Smooth muscle cell (in vitro differentiated cells): ENCODE results near the gene CFAP97. TPM values are rescaled to one million over a fixed set of nuclear protein-coding genes. Genes with fewer than 3 reads are reported as not detected.
A peak's percentile ranks its signal among the peaks of the same experiment; 100 is the strongest.

Source experiments
- DNase-seq: peaks from one replicate; lab custom pipeline; 2025; ENCODE audit not compliant: unreplicated experiment; lab: John Stamatoyannopoulos, UW
- H2AFZ ChIP-seq: fragments of 200-600 bp; sonication (generic); 2 replicates; pipeline ENCODE4 v1.6.0; 2016; ENCODE audit warnings: antibody characterized with exemption, low read depth, mild to moderate bottlenecking
- H3F3A ChIP-seq: fragments of 200-600 bp; sonication (generic); 2 replicates; pipeline ENCODE4 v1.6.0; 2017; ENCODE audit warnings: antibody characterized with exemption, low read depth
- H3K27ac ChIP-seq: fragments of 200-600 bp; sonication (generic); 2 replicates; pipeline ENCODE4 v1.5.1; 2016; ENCODE audit warnings: low read depth, mild to moderate bottlenecking
- H3K27me3 ChIP-seq: fragments of 200-600 bp; sonication (generic); 2 replicates; pipeline ENCODE4 v1.6.1; 2016; ENCODE audit warnings: low read depth, mild to moderate bottlenecking
- H3K36me3 ChIP-seq: fragments of 200-600 bp; sonication (generic); 2 replicates; pipeline ENCODE4 v1.5.1; 2016; ENCODE audit warnings: low read depth
- H3K4me1 ChIP-seq: fragments of 200-600 bp; sonication (generic); 2 replicates; pipeline ENCODE4 v1.5.1; 2016; ENCODE audit warnings: low read depth
- H3K4me2 ChIP-seq: fragments of 200-600 bp; sonication (generic); 2 replicates; pipeline ENCODE4 v1.6.0; 2016; ENCODE audit warnings: mild to moderate bottlenecking
- H3K4me3 ChIP-seq: fragments of 200-600 bp; sonication (generic); 2 replicates; pipeline ENCODE4 v1.5.1; 2016; ENCODE audit warnings: mild to moderate bottlenecking
- H3K79me2 ChIP-seq: fragments of 200-600 bp; sonication (generic); 2 replicates; pipeline ENCODE4 v1.6.0; 2016; ENCODE audit warnings: low read depth, mild to moderate bottlenecking
- H3K9ac ChIP-seq: fragments of 200-600 bp; sonication (generic); 2 replicates; pipeline ENCODE4 v1.6.0; 2016; ENCODE audit warnings: low read depth
- H3K9me3 ChIP-seq: fragments of 200-600 bp; sonication (generic); replicated peaks from 2 replicates; pipeline ENCODE4 v1.5.1; 2016; ENCODE audit warnings: low read depth
- H4K20me1 ChIP-seq: fragments of 200-600 bp; sonication (generic); 2 replicates; pipeline ENCODE4 v1.6.0; 2016; ENCODE audit warnings: low read depth
- CTCF ChIP-seq: fragments of 200-600 bp; sonication (generic); IDR thresholded peaks from 2 replicates; pipeline ENCODE4 v1.5.1; 2017; ENCODE audit warnings: borderline replicate concordance, mild to moderate bottlenecking, antibody characterized with exemption; ENCODE audit not compliant: insufficient read depth, poor library complexity, severe bottlenecking
- WGBS: methylation state at CpG from one replicate; pipeline ENCODE4 v1.1.7; 2016; ENCODE audit warnings: low lambda C conversion rate; 5-methylcytosine and 5-hydroxymethylcytosine counted together
- polyA plus RNA-seq: library from polyadenylated mRNA; unstranded; fragments of >200 nt; fragmentation: Nextera tagmentation; extraction: Ambion mirVana; gene quantifications from 2 replicates; pipeline ENCODE4 v1.2.1, GENCODE V29; 2016
- total RNA-seq: library from RNA; depleted of rRNA; stranded (reverse); fragments of >200 nt; gene quantifications from 2 replicates; pipeline ENCODE4 v1.2.3, GENCODE V29; 2014

Gene CFAP97
- total and polyA plus RNA-seq, 2 experiments from 2014 or later = 11.4 to 19.0 TPM

- Histone ChIP-seq H3K4me2 (peak overlapping the region; percentile 12), H3K79me2 (peaks cover 45% of the 10 kb centered on the region), H4K20me1 (peaks cover 3% of the 10 kb centered on the region), H2AFZ (no peak overlapping the region), H3K27ac (peak overlapping the region; percentile 29), H3K4me1 (no peaks in the 10 kb centered on the region), H3K9ac (no peak overlapping the region), H3K36me3 (no peaks in the 10 kb centered on the region), H3K4me3 (no peak overlapping the region), H3F3A (no peaks in the 10 kb centered on the region), H3K27me3 (no peaks in the 10 kb centered on the region), H3K9me3 (no peaks in the 10 kb centered on the region)
- no peak for TF ChIP-seq CTCF
- 75% methylated on average over 1 of the region's 1 CpG for WGBS
- no peak for DNase-seq
Observed at GRCh38 chr4:185247151-185247550, 43.4 kb upstream of the CFAP97 start.

- DNase-seq = no peak
- Histone ChIP-seq H3K79me2 (peaks cover 47% of the 10 kb centered on the region), H3K27me3 (no peaks in the 10 kb centered on the region), H3K9ac (no peak overlapping the region), H2AFZ (no peak overlapping the region), H4K20me1 (peaks cover 3% of the 10 kb centered on the region), H3F3A (no peaks in the 10 kb centered on the region), H3K4me3 (no peak overlapping the region), H3K27ac (peak overlapping the region; percentile 29), H3K4me2 (peak overlapping the region; percentile 12), H3K36me3 (no peaks in the 10 kb centered on the region), H3K9me3 (no peaks in the 10 kb centered on the region), H3K4me1 (no peaks in the 10 kb centered on the region)
- no peak for TF ChIP-seq CTCF
- WGBS = 97% methylated on average over 1 of the region's 1 CpG
Observed at GRCh38 chr4:185246453-185246852, 42.7 kb upstream of the CFAP97 start.

- Histone ChIP-seq H3K36me3 (no peaks in the 10 kb centered on the region), H3K27me3 (no peaks in the 10 kb centered on the region), H3K4me2 (no peak overlapping the region), H3K27ac (no peak overlapping the region), H3K4me1 (no peaks in the 10 kb centered on the region), H3K9ac (no peak overlapping the region), H3K9me3 (no peaks in the 10 kb centered on the region), H3F3A (no peaks in the 10 kb centered on the region), H4K20me1 (peaks cover 3% of the 10 kb centered on the region), H3K79me2 (peaks cover 47% of the 10 kb centered on the region), H3K4me3 (no peak overlapping the region), H2AFZ (no peak overlapping the region)
- no peak for TF ChIP-seq CTCF
- no peak for DNase-seq
- WGBS = 57% methylated on average over 4 of the region's 4 CpGs
Observed at GRCh38 chr4:185244763-185245162, 41.0 kb upstream of the CFAP97 start.

- no peak overlapping the region for H3K4me2 ChIP-seq
- no peaks in the 10 kb centered on the region for H3K9me3 ChIP-seq
- no peaks in the 10 kb centered on the region for H3K36me3 ChIP-seq
- H3F3A ChIP-seq = no peaks in the 10 kb centered on the region
- H2AFZ ChIP-seq = no peak overlapping the region
- no peak for DNase-seq
- peaks cover 54% of the 10 kb centered on the region for H3K79me2 ChIP-seq
- H3K4me1 ChIP-seq = no peaks in the 10 kb centered on the region
- TF ChIP-seq CTCF = no peak
- peaks cover 4% of the 10 kb centered on the region for H4K20me1 ChIP-seq
- WGBS = 95% methylated on average over 4 of the region's 4 CpGs
- no peak overlapping the region for H3K27ac ChIP-seq
- no peak overlapping the region for H3K4me3 ChIP-seq
- H3K9ac ChIP-seq = no peak overlapping the region
- no peaks in the 10 kb centered on the region for H3K27me3 ChIP-seq
Observed at GRCh38 chr4:185243879-185244278, 40.1 kb upstream of the CFAP97 start.
